HG03060 (cell line): ENCODE measurements around the gene CCZ1B.
"Not testable (repeated sequence)": the region's sequence is repeated elsewhere in the genome, so short reads cannot be mapped to it uniquely, and the experiment has no call there.

Experiments
- ATAC-seq: cut with Tn5 transposase; IDR thresholded peaks from one replicate; pipeline ENCODE4 v1.9.1; 2021; ENCODE audit warnings: low read depth, moderate number of reproducible peaks; ENCODE audit not compliant: unreplicated experiment

CCZ1B gene

GRCh38 chr7:6826151-6826550 is at the start of gene CCZ1B:
Gene CCZ1B, minus strand, starts transcription at chr7:6826275. Its CDS starts 78 bp downstream, at chr7:6826197.
- ATAC-seq = peak; percentile 82

DNA sequence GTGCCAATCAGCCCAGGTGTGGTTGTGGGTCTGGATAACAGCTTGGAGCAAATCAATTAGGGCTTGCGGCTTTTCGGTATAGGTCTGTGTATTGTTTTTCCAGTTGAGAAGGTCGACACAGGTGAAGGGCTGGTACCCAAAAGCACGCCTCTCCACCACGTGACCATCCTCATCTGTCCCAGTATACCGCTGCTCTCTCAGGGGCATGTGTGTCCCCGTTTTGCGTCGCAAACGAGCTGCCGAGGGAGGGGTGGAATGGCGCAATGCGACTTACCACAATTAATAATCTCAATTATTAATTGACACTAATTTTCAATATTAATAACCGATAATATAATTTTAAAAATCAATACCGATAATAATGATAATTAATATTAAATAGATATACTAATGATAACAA is 48.9 kb upstream of the CCZ1B start:
- not testable (repeated sequence) for ATAC-seq

- ATAC-seq = not testable (repeated sequence)
Measured at GRCh38 chr7:6872246-6872945, 46.3 kb upstream of the CCZ1B start.

GRCh38 chr7:6871421-6872144 is 45.5 kb upstream of the CCZ1B start:
- ATAC-seq = not testable (repeated sequence)

DNA sequence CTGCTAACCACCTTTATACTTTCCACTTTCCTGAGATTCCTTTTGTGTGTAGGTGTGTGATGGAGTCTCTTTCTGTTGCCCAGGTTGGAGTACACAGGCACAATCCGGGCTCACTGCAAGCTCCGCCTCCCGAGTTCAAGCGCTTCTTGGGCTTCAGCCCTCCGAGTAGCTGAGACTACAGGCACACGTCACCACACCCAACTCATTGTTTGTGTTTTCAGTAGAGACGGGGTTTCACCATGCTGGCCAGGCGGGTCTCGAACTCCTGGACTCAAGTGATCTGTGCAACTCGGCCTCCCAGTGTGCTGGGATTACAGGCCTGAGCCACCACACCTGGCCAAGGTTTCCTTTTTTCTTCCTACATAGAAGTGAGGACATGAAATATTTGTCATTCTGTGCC is 38.7 kb upstream of the CCZ1B start:
- not testable (repeated sequence) for ATAC-seq

DNA sequence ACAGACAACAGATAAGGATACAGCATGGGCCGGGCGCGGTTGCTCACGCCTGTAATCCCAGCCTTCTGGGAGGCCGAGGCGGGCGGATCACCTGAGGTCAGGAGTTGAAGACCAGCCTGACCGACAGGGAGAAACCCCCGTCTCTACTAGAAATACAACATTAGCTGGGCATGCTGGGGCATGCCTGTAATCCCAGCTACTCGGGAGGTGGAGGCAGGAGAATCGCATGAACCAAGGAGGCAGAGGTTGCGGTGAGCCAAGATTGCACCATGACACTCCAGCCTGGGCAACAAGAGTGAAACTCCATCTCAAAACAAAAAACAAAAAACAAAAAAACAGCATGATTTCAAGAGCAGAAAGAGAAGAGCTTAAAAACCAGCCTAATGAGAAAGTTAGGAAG is 38.1 kb upstream of the CCZ1B start:
- not testable (repeated sequence) for ATAC-seq

DNA sequence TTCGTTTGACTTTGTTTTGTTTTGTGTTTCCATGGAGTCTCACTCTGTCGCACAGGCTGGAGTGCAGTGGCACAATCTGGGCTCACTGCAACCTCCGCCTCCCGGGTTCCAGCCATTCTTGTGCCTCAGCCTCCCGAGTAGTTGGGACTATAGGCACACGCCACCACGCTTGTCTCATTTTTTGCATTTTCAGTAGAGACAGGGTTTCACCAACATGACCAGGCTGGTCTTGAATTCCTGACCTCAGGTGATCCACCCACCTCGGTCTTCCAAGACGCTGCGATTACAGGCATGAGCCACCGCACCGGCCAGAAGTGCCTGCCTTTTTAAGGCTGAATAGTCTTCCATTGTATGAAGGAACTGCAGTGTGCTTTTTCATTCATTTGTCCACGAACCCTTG is 36.8 kb upstream of the CCZ1B start:
- not testable (repeated sequence) for ATAC-seq

DNA sequence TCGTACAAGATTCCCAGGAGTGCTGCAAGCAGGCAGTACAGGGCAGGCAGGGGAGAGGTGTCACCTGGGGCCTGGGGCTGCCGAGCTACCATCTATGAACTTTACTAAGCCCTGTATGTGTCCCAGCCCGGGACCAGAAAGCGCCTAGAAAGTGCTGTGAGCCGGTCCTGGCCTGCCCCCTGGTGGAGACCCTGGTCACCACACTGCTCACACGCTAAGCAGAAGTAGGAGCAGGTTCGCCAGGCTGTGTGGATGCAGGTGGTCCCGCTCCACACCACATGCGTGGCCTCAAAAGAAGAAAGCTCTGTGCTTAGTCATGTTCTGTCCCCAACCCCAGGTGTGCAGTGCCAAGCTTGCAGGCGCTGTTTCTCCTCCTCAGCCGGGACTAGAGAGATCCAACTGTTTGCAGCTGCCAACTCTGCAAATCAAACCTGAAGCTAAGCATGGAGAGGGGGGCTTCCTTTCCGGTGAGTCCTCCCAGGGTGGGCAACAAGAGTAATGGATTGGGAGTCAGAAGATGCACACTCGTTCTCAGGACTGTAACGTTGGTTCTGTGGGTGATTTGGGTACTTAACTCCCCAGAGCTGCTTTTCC is 31.7 kb upstream of the CCZ1B start:
- not testable (repeated sequence) for ATAC-seq

GRCh38 chr7:6855563-6856131 is 29.6 kb upstream of the CCZ1B start:
- not testable (repeated sequence) for ATAC-seq

GRCh38 chr7:6854747-6855562 is 28.9 kb upstream of the CCZ1B start:
- not testable (repeated sequence) for ATAC-seq

GRCh38 chr7:6853681-6854080 is 27.6 kb upstream of the CCZ1B start:
- not testable (repeated sequence) for ATAC-seq

- not testable (repeated sequence) for ATAC-seq
Measured at GRCh38 chr7:6849127-6849526, 23.1 kb upstream of the CCZ1B start.

DNA sequence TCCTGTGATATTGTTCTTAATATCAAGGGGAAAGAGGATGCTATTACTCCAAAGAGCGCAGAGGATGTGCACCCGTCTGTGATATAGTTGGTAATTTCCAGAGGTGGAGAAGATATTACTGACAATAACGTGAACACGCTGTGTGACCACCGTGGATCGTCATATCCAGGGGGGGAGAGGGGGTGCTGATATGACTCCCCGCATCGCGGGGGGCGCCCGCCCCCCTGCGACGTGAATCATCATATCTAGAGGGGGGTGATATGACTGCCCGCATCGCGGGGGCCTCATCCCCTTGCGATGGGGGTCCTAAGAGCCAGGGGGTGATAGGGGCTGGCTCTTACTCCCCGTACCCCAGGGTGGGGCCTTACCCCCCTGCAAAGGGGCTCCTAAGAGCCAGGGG is 21.7 kb upstream of the CCZ1B start:
- not testable (repeated sequence) for ATAC-seq

DNA sequence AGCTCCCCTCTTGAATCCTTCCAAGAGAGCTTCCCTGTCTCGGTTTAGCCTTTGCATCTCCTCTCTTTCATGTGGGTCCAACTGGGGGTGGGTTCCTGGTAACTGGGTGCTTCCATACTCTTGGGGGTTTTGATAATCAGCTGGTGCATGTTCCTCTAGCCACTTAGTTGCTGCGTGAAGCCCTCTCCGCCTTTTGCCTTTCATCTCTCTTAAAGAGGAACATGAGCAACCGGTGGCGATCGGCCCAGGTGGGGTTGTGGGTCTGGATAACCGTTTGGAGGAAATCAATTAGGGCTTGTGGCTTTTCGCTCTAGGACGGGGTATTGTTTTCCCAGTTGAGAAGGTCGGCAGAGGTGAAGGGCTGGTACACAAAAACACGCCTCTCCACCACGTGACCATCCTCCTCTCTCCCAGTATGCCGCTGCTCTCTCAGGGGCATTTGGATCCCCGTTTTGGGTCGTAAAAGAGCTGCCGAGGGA is 19.9 kb upstream of the CCZ1B start:
- ATAC-seq = not testable (repeated sequence)

DNA sequence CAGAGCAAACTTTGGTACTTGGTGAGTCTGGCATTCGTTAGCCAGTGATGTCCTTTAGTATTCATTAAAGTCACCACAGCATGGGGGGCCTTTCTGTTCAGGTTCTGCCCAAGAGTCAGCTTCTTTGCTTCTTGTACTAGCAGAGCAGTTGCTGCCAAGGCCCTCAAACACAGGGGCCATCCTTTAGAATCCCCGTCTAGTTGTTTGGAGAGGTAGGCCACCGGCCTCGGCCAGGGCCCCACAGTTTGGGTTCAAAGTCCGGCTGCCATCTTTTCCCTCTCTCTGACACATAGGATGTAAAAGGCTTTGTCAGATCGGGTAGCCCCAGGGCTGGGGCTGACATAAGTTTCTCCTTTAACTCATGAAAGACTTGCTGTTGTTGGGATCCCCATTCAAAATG is 17.6 kb upstream of the CCZ1B start:
- not testable (repeated sequence) for ATAC-seq

DNA sequence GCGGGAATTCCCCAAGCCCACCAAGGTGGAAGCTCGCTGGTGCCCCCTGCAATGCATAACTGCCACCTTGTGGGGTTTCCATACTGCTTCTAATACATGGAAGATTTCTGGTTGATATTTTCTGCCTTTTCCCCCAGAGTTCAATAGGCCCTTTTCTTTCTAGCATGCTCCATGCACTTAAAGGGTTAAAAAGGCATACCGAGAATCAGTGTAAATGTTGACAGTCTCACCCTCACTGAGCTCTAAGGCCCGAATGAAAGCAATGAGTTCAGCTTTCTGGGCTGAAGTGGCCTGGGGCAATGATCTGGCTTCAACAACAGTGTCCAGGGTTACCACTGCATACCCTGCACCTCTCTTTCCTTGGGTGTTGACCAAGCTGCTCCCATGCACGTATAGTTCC is 17.0 kb upstream of the CCZ1B start:
- not testable (repeated sequence) for ATAC-seq

DNA sequence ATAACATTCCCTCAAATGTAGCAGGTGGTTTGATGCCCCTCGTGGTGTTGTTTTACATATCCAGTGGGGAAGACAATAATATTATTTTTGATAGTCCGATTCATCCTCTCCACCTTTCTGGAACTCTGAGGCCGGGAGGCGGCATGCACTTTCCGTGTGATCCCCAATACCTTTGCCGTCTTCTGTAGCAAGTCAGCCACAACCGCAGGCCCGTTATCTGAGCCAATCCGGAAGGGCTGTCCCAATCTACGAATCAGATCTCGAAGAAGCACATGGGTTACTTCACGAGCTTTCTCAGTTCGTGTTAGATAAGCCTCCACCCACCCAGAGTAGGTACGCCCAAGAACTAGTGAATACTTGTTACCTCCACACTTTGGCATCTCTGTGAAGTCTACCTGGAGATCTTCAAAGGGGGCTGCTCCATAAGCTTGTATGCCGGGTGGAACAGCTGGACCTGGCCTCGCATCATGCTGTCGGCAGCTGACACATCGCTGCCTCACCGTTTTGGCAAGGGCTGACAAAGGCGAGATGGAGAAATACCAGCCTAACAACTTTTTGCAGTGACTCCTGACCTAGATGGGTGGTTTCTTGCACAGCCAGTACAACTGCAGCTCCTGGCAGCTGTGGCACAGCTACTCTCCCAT is 16.3 kb upstream of the CCZ1B start:
- ATAC-seq = not testable (repeated sequence)

DNA sequence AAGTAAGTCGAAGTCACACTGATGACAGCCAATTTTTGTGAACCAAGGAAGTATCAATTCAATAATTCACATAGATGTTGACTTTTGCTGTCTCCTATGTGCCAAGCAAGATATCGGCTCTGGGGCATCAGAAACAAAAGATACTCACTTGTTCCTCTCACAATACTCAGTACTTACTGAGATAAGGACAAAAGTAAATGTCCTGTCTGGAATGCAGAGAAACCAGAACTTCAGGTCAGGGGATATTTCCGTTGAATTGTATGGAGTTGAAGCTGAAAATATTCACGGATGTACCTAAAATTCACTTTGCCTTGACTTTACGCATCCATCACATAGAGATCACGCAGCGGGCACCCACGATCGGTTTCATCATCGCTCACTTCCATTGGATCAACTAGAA is 11.0 kb upstream of the CCZ1B start:
- ATAC-seq = not testable (repeated sequence)

- ATAC-seq = not testable (repeated sequence)
Measured at GRCh38 chr7:6835521-6835920, 9.4 kb upstream of the CCZ1B start.

DNA sequence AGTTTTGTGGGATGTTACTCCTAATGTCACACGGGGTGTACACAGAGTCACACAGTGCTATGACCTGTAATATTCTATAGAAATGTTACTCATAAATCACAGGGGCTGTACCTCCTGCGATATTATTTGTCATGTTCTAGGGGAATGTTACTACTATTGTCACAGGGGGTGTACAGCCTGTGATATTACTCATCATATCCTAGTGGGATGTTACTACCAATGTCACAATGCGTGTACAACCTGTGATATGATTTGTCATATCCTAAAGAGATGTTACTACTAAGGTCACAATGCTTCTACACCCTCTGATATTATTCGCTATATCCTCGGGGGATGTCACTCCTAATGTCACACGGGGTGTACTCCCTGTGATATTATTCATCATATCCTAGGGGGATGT is 7.6 kb upstream of the CCZ1B start:
- no peak for ATAC-seq
